OCI-LY3 (cell line): ENCODE data around the gene DNASE1L3.
A peak's percentile ranks its signal among the peaks of the same experiment; 100 is the strongest.

Experiments used
- CTCF ChIP-seq: fragments of 200-600, 300-600 bp; sonication (generic); IDR thresholded peaks from 2 replicates; pipeline ENCODE4 v1.5.1; 2014; ENCODE audit warnings: antibody characterized with exemption, low read length, low read depth
- EZH2phosphoT487 ChIP-seq: fragments of 200-600 bp; shearing (Covaris generic); IDR thresholded peaks from 2 replicates; pipeline ENCODE4 v1.6.1; 2018; ENCODE audit warnings: antibody characterized with exemption, mixed run types, low read depth

GRCh38 chr3:58237238-58237940 is 26.6 kb upstream of the DNASE1L3 start, which contains the start of gene ABHD6:
- peak; percentile 67 for TF ChIP-seq CTCF
- no peak for TF ChIP-seq EZH2phosphoT487
